ENCODE measurements around the gene EBP.

The EBP gene

DNA sequence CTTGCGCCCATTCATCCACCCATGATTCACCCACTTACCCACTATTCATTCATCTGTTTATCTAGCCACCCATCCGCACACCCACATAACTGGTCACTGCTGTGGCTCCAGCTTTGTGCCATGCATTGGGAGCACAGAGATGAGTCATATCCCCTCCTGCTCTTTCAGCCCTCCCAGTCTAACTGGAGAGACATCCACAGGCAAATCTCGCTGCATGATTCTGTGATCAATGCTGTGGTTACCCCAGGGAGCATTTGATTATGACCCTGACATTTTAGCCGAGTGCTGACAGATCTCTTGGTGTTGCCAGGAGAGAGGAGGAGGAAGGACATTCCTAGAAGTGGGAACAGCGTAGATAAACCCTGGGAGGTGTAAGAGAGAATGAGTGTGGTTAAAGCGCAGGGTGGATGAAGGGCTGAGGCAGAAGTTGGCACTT lies 23.2 kb upstream of the EBP start:
- H3K4me3 ChIP-seq (ENCODE audit: low read length): no peak overlapping the region
- no peak overlapping the region for H3K27ac ChIP-seq (ENCODE audit: low read depth, low read length)
- no peak overlapping the region for H3K9ac ChIP-seq (ENCODE audit: low read length)
- no peaks in the 10 kb centered on the region for H3K4me1 ChIP-seq (ENCODE audit: control insufficient read depth, insufficient read depth, low read length)
- H3K36me3 ChIP-seq (ENCODE audit: control insufficient read depth, insufficient read depth, low read length): no peaks in the 10 kb centered on the region
- peaks cover 3% of the 10 kb centered on the region for H3K27me3 ChIP-seq (ENCODE audit: control insufficient read depth, insufficient read depth, low read length)

DNA sequence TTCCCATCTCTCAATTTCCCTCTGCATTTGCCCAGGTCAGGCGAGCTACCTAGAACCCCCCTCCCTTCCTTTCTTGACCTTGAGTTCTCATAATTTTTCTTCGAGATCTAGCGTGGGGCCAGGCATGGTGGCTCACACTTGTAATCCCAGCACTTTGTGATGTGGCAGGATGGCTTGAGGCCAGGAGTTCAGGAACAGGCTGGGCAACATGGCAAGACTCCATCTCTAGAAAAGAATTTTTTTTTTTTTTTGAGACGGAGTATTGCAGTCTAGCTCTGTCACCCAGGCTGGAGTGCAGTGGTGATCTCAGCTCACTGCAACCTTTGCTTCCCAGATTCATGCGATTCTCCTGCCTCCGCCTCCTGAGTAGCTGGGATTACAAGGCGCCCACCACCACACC lies 17.3 kb upstream of the EBP start:
- Histone ChIP-seq H3K4me1 (ENCODE audit: control insufficient read depth, insufficient read depth, low read length) (no peaks in the 10 kb centered on the region), H3K27ac (ENCODE audit: low read depth, low read length) (no peak overlapping the region), H3K9ac (ENCODE audit: low read length) (no peak overlapping the region), H3K4me3 (ENCODE audit: low read length) (no peak overlapping the region), H3K36me3 (ENCODE audit: control insufficient read depth, insufficient read depth, low read length) (no peaks in the 10 kb centered on the region), H3K27me3 (ENCODE audit: control insufficient read depth, insufficient read depth, low read length) (peaks cover 3% of the 10 kb centered on the region)

DNA sequence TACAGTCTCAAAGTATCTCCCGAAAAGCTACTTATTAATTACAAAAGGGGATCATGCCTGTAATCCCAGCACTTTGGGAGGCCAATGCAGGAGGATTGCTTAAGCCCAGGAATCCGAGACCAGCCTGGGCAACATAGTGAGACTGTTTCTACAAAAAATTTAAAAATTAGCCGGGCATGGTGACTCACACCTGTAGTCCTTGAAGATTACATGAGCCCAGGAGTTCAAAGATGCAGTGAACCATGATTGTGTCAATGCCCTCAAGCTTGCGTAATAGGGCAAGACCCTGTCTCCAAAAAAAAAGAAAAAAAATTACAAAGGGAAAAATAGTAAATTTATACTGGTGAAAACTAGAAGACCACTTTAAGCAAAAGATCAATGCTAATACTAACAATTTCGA lies 16.1 kb upstream of the EBP start:
- Histone ChIP-seq H3K27ac (ENCODE audit: low read depth, low read length) (no peak overlapping the region), H3K9ac (ENCODE audit: low read length) (no peak overlapping the region), H3K4me1 (ENCODE audit: control insufficient read depth, insufficient read depth, low read length) (no peaks in the 10 kb centered on the region), H3K27me3 (ENCODE audit: control insufficient read depth, insufficient read depth, low read length) (peaks cover 3% of the 10 kb centered on the region), H3K36me3 (ENCODE audit: control insufficient read depth, insufficient read depth, low read length) (no peaks in the 10 kb centered on the region), H3K4me3 (ENCODE audit: low read length) (no peak overlapping the region)

DNA sequence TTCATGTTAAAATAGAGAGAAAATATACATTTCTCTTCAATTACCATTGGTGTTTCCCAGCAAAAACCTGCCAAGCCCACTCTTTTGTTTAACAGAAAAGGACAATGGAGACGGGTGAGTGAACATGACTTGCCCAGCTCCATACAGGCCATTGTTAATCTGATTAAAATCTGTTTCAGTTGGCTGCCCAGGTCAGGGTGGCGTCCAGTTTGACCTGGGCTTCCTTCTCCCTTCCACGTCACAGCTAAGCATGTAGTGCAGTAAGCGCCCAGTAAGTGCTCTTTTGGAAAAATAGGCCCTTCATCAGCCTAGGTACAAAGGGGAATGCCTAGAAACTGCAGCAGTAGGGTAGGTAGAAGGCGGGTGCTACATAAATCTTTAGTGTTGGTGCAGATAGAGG lies 14.4 kb upstream of the EBP start:
- Histone ChIP-seq H3K36me3 (ENCODE audit: control insufficient read depth, insufficient read depth, low read length) (no peaks in the 10 kb centered on the region), H3K4me1 (ENCODE audit: control insufficient read depth, insufficient read depth, low read length) (no peaks in the 10 kb centered on the region), H3K27me3 (ENCODE audit: control insufficient read depth, insufficient read depth, low read length) (peaks cover 3% of the 10 kb centered on the region), H3K4me3 (ENCODE audit: low read length) (no peak overlapping the region), H3K9ac (ENCODE audit: low read length) (no peak overlapping the region), H3K27ac (ENCODE audit: low read depth, low read length) (no peak overlapping the region)

DNA sequence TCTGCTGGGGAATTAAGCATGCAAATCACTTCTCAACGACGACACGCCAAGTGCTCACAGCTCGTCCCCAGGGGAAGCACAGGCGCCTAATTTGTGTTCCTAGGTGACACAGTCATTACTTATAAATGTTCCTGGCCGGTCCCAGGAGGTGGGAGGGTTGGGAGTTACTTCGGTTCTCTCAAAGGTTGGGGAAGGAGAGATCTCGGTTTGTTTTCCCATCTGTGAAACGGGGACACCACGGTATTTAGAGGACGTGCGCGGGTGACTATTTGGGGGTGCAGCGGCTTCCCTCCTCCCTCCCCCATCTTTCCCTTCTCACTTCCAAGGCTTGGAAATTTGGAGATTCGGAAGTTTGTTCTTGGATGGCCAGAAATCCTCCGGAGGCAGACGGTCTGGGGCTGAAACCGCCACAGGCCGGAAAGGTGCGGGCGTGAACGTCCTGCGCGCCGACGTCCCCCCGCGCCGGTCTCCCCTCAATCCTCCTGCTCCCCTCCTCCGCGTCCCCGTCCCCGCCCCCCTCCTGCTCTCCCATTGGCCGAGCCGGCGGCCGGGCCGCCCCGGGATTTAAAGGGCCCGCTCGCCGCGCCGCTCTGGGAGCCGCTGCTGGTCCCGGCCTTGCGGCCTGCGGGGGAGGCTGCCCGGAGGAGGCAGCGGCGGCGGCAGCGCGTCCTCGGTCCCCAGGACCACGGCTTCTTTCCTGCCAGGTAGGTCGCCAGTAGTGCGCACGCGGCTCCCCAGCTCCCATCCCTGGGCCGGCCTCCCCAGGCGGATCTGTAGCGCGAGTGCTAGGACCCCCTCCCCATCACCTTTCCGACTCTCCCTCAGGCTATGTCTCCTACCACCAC lies 13.0 kb upstream of the EBP start, which contains the start of gene PORCN:
TSS of gene PORCN (plus strand) at position 593 of the 845 bp plus-strand sequence. CDS start 829 bp downstream, outside the sequence.
- no peaks in the 10 kb centered on the region for H3K36me3 ChIP-seq (ENCODE audit: control insufficient read depth, insufficient read depth, low read length)
- H3K9ac ChIP-seq (ENCODE audit: low read length): peak within 1 kb of the TSS; percentile 64
- H3K27ac ChIP-seq (ENCODE audit: low read depth, low read length): peak within 1 kb of the TSS; percentile 67
- peak within 1 kb of the TSS; percentile 75 for H3K4me3 ChIP-seq (ENCODE audit: low read length)
- H3K27me3 ChIP-seq (ENCODE audit: control insufficient read depth, insufficient read depth, low read length): no peaks in the 10 kb centered on the region
- no peaks in the 10 kb centered on the region for H3K4me1 ChIP-seq (ENCODE audit: control insufficient read depth, insufficient read depth, low read length)

DNA sequence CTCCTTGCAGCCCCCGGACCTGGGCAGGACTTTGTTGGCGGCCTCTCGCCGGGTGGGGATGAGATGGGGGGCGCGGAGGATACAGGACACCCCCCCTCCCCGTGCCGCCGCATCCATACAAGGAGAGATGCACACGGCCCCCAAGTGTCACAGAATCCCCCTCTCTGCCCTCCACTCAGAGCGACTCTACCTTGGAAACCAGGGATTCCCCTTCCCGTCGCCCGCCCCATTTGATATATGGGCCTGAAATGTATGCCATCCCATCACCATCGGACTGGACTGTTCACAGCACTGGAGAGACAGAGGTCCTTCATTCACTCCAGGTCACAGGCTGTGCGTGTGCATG lies 12.4 kb upstream of the EBP start:
- Histone ChIP-seq H3K36me3 (ENCODE audit: control insufficient read depth, insufficient read depth, low read length) (no peaks in the 10 kb centered on the region), H3K27me3 (ENCODE audit: control insufficient read depth, insufficient read depth, low read length) (no peaks in the 10 kb centered on the region), H3K27ac (ENCODE audit: low read depth, low read length) (peak overlapping the region; percentile 67), H3K4me1 (ENCODE audit: control insufficient read depth, insufficient read depth, low read length) (no peaks in the 10 kb centered on the region), H3K9ac (ENCODE audit: low read length) (no peak overlapping the region), H3K4me3 (ENCODE audit: low read length) (peak overlapping the region; percentile 75)

DNA sequence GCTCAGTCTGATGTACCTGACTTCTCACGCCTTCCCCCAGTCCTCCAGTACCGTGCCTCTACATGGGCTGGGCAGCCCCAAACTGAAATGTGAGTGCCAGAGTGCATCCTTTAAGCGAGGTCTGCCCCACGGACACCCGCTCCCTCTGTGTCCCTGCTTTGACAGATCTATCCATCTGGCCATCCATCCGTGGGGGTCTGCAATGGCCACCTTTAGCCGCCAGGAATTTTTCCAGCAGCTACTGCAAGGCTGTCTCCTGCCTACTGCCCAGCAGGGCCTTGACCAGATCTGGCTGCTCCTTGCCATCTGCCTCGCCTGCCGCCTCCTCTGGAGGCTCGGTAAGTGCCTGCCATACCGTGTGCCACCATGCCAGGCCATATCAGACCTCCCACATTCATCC lies 12.0 kb upstream of the EBP start:
- no peaks in the 10 kb centered on the region for H3K36me3 ChIP-seq (ENCODE audit: control insufficient read depth, insufficient read depth, low read length)
- no peak overlapping the region for H3K9ac ChIP-seq (ENCODE audit: low read length)
- no peak overlapping the region for H3K27ac ChIP-seq (ENCODE audit: low read depth, low read length)
- H3K4me1 ChIP-seq (ENCODE audit: control insufficient read depth, insufficient read depth, low read length): no peaks in the 10 kb centered on the region
- H3K27me3 ChIP-seq (ENCODE audit: control insufficient read depth, insufficient read depth, low read length): no peaks in the 10 kb centered on the region
- peak overlapping the region; percentile 75 for H3K4me3 ChIP-seq (ENCODE audit: low read length)

DNA sequence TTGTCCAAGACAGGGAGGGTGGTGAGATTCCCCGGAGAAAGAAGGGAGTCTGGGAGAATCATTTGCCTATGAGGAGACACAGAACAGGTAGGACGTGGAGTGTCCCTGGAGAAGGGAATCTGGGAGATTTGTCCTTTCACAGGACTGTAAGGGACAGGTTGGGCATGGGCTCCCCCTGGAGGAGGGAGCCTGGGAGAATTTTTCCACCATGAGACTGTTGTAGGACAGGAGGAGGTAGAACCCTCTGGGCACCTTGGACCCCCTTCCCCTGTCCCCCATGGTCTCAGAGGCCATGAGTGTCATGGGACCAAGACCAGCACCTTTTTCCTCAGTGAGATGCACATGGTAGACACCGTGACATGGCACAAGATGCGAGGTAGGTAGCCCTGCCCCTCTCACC lies 10.0 kb upstream of the EBP start:
- no peak overlapping the region for H3K27ac ChIP-seq (ENCODE audit: low read depth, low read length)
- no peak overlapping the region for H3K9ac ChIP-seq (ENCODE audit: low read length)
- no peaks in the 10 kb centered on the region for H3K27me3 ChIP-seq (ENCODE audit: control insufficient read depth, insufficient read depth, low read length)
- H3K36me3 ChIP-seq (ENCODE audit: control insufficient read depth, insufficient read depth, low read length): no peaks in the 10 kb centered on the region
- no peaks in the 10 kb centered on the region for H3K4me1 ChIP-seq (ENCODE audit: control insufficient read depth, insufficient read depth, low read length)
- H3K4me3 ChIP-seq (ENCODE audit: low read length): no peak overlapping the region

DNA sequence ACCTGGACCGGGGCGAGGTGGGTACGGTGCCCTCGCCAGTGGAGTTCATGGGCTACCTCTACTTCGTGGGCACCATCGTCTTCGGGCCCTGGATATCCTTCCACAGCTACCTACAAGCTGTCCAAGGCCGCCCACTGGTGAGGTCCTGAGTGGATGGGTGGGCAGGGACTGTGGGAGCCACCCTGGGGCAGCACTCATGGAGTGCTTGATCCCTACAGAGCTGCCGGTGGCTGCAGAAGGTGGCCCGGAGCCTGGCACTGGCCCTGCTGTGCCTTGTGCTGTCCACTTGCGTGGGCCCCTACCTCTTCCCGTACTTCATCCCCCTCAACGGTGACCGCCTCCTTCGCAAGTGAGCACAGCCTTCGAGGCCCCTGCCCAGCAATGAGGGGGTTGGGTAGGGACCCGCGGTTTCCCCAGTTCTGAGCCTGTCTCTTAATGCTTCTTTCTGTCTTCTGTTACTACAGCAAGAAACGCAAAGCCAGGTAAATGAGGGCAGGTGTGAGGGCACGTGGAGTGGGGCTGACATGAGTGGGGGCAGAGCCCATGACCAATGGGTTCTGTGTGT lies 9.2 kb upstream of the EBP start:
- H3K27me3 ChIP-seq (ENCODE audit: control insufficient read depth, insufficient read depth, low read length): no peaks in the 10 kb centered on the region
- H3K4me1 ChIP-seq (ENCODE audit: control insufficient read depth, insufficient read depth, low read length): no peaks in the 10 kb centered on the region

DNA sequence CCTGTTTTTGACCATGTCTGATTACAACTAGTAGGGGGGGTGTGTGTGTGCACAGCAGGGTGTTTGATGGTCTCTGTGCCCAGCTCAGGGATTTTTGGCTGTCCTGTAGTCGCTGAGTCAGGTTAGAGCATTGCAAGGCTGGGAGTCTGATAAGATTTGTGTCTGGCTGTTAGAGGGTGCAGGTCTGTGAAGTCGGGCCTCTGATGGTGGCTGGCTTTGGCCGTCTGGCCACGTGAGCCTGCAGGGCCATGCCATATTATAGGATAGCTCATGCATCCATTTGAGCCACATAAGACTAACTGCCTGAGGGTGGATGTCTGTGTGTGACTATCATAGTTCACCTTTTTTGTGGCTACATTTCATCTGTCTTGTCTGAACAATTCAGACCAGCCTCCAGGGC lies 7.9 kb upstream of the EBP start:
- no peak overlapping the region for H3K27ac ChIP-seq (ENCODE audit: low read depth, low read length)
- H3K4me1 ChIP-seq (ENCODE audit: control insufficient read depth, insufficient read depth, low read length): no peaks in the 10 kb centered on the region
- H3K36me3 ChIP-seq (ENCODE audit: control insufficient read depth, insufficient read depth, low read length): no peaks in the 10 kb centered on the region

More for the DNA sequence above, 9.2 kb upstream of the EBP start:
- no peak overlapping the region for H3K9ac ChIP-seq (ENCODE audit: low read length)
- no peak overlapping the region for H3K4me3 ChIP-seq (ENCODE audit: low read length)
- no peak overlapping the region for H3K27ac ChIP-seq (ENCODE audit: low read depth, low read length)
- no peaks in the 10 kb centered on the region for H3K36me3 ChIP-seq (ENCODE audit: control insufficient read depth, insufficient read depth, low read length)

DNA sequence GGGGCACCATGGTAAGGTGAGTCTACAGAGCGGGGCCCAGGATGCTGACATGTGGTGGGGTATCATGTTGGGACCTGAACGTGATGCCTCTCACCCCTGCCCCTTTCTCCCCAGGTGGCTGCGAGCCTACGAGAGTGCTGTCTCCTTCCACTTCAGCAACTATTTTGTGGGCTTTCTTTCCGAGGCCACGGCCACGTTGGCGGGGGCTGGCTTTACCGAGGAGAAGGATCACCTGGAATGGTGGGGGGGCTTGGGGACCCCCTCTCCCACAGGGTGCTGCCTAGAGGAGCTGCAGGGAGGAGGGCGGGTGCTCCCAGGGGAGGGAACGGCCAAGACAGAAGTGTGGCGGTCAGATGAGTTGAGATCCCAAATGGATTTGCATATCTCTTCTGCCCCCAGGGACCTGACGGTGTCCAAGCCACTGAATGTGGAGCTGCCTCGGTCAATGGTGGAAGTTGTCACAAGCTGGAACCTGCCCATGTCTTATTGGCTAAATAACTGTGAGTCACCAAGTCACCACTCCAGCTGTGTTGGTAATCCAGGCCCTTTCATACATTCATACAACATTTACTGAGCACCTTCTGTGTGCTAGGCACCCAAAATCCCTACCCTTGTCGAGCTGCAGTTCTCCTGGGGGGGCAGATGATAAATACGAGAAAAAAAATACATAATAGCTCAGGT lies 7.3 kb upstream of the EBP start:
- Histone ChIP-seq H3K27me3 (ENCODE audit: control insufficient read depth, insufficient read depth, low read length) (no peaks in the 10 kb centered on the region), H3K4me1 (ENCODE audit: control insufficient read depth, insufficient read depth, low read length) (no peaks in the 10 kb centered on the region)

More for the DNA sequence above, 7.9 kb upstream of the EBP start:
- no peak overlapping the region for H3K9ac ChIP-seq (ENCODE audit: low read length)
- H3K27me3 ChIP-seq (ENCODE audit: control insufficient read depth, insufficient read depth, low read length): no peaks in the 10 kb centered on the region
- H3K4me3 ChIP-seq (ENCODE audit: low read length): no peak overlapping the region

DNA sequence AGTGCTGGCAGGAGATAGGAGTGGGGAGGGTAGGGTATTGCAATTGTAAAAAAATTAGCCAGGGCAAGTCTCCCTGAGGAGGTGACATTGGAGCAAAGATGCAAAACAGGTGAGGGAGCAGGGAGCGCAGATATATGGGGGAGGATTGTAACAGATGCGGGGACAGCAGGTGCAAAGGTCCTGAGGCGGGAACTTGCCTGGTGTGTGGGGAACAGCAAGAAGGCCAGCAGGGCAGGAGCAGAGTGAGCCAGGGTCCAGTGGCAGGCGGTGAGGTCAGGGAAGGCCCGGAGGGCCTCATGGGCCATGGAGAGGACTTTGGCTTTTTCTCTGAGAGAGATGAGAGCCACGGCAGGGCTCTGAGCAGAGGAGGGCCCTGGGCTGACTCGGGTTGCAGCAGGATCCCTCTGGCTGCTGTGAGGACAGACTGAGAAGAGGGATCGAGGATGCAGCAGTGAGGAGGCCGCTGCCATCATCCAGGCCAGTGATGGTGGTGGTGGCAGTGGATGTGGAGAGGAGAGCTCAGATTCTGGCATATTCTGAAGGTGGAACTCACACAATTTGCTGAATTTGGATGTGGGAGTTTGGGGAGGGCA lies 6.6 kb upstream of the EBP start:
- Histone ChIP-seq H3K27ac (ENCODE audit: low read depth, low read length) (no peak overlapping the region), H3K4me3 (ENCODE audit: low read length) (no peak overlapping the region), H3K27me3 (ENCODE audit: control insufficient read depth, insufficient read depth, low read length) (no peaks in the 10 kb centered on the region), H3K4me1 (ENCODE audit: control insufficient read depth, insufficient read depth, low read length) (no peaks in the 10 kb centered on the region), H3K9ac (ENCODE audit: low read length) (no peak overlapping the region), H3K36me3 (ENCODE audit: control insufficient read depth, insufficient read depth, low read length) (no peaks in the 10 kb centered on the region)

More for the DNA sequence above, 7.3 kb upstream of the EBP start:
- no peak overlapping the region for H3K27ac ChIP-seq (ENCODE audit: low read depth, low read length)
- H3K4me3 ChIP-seq (ENCODE audit: low read length): no peak overlapping the region
- no peaks in the 10 kb centered on the region for H3K36me3 ChIP-seq (ENCODE audit: control insufficient read depth, insufficient read depth, low read length)
- no peak overlapping the region for H3K9ac ChIP-seq (ENCODE audit: low read length)
